Subcutaneous preadipocyte (primary cell): ENCODE measurements around the gene EIF3K. TPM values are rescaled to one million over a fixed set of nuclear protein-coding genes. Genes with fewer than 3 reads are reported as not detected.

Experiments used
- total RNA-seq: library from RNA; depleted of rRNA; stranded (reverse); fragments of >200 nt; gene quantifications from 2 replicates; pipeline ENCODE4 v1.2.3, GENCODE V29; 2012

EIF3K gene, protein sequence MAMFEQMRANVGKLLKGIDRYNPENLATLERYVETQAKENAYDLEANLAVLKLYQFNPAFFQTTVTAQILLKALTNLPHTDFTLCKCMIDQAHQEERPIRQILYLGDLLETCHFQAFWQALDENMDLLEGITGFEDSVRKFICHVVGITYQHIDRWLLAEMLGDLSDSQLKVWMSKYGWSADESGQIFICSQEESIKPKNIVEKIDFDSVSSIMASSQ
- 215 and 358 TPM in 2 replicates for total RNA-seq

DNA sequence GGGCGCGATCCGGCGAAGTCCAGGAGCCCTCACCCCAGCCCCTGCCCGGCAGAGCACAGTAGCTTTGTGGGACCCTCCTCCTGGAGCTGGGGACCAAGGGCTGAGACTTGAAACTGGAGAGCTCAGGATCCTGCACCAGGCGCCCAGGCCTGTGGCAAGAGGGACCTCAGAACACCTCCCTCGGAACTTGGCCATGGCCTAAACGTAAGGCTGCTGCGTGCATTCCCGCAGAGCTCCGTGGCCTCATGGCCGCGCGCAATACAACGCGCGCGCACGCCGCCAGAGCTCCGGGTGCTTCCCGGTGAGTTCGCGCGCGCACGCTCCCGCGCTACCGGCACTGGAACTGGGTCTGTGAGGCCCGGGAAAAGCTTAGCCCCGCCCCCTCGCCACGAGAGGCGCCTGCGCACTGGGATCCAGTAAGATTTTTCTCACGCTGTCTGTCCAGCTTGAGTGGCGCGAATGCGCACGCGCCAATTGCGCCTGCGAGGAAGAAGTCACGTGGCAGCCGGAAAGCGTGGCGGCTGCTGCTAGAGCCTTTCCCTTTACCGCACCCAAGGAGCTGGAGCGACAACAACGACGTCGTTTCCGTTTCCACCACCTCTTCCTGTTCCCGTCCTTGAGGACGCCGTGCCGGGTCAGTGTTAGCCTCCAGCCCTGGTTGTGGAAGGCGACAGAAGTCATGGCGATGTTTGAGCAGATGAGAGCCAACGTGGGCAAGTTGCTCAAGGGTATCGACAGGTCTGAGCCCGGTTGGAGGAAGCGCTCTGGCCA is at the start of gene EIF3K:
Gene EIF3K (plus strand): TSS at position 599 of the 771 bp plus-strand sequence. CDS start 81 bp downstream, at position 680.

GRCh38 chr19:38617764-38618589 is 1.0 kb upstream of the EIF3K start, which contains the start of gene MAP4K1:
Gene MAP4K1, minus strand, starts transcription at chr19:38617953. Its CDS starts 58 bp downstream, at chr19:38617895.

DNA sequence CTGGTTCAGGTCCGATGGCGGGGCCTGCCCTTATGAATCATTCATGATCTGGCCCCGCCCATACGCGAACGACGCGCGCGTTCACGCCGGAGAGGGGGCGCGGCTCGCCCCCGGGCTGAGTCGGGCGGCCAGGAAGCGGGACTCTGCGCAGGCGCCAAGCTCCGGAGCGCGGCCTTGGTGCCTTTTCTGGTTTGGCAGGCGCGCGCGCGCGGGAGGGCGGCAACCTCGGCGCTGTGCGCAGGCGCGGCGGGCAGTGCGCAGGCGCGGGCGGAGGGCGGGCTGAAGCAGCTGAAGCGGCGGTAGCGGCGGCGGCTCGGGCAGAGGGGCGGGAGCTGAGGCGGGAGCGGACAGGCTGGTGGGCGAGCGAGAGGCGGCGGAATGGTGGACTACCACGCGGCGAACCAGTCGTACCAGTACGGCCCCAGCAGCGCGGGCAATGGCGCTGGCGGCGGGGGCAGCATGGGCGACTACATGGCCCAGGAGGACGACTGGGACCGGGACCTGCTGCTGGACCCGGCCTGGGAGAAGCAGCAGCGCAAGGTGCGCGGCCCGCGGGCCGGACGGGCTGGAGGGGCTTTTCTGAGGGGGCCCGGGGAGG is 28.5 kb downstream of the EIF3K start, which contains the start of gene ACTN4:
Gene ACTN4 (plus strand): TSS at position 282 of the 598 bp plus-strand sequence. CDS start 97 bp downstream, at position 379.

Other genes with a start within 250 kb of the EIF3K start
- 364 and 400 TPM in 2 replicates for gene PSMD8, start 244.6 kb upstream of the EIF3K start, total RNA-seq
- 0.37 and 0.78 TPM in 2 replicates for gene GGN, start 231.2 kb upstream of the EIF3K start, total RNA-seq
- 2.9 and 4.3 TPM in 2 replicates for gene SPRED3, start 230.5 kb upstream of the EIF3K start, total RNA-seq
- 8.8 and 9.6 TPM in 2 replicates for gene FAM98C, start 216.1 kb upstream of the EIF3K start, total RNA-seq
- not detected in 2 replicates for gene RASGRP4, start 193.0 kb upstream of the EIF3K start, total RNA-seq
- not detected in 2 replicates for gene RYR1, start 185.5 kb upstream of the EIF3K start, total RNA-seq
- gene MAP4K1, start 1.2 kb upstream of the EIF3K start, total RNA-seq = under 0.01 TPM in 1 of 2 replicates, not detected in the other
- gene ACTN4, start 28.5 kb downstream of the EIF3K start, total RNA-seq = 109 and 160 TPM in 2 replicates
- gene CAPN12, start 125.3 kb downstream of the EIF3K start, total RNA-seq = not detected in 2 replicates
- gene LGALS7, start 154.3 kb downstream of the EIF3K start, total RNA-seq = not detected in 2 replicates
- gene LGALS7B, start 170.0 kb downstream of the EIF3K start, total RNA-seq = not detected in 2 replicates
- gene LGALS4, start 193.8 kb downstream of the EIF3K start, total RNA-seq = not detected in 2 replicates
- gene ECH1, start 212.6 kb downstream of the EIF3K start, total RNA-seq = 25.2 and 28.7 TPM in 2 replicates
- 216 and 330 TPM in 2 replicates for gene HNRNPL, start 230.8 kb downstream of the EIF3K start, total RNA-seq